GM21737 (cell line): Measurements from ENCODE around the gene GBF1.

Source experiments
- ATAC-seq: cut with Tn5 transposase; IDR thresholded peaks from one replicate; pipeline ENCODE4 v1.9.1; 2021; ENCODE audit warnings: mild to moderate bottlenecking, moderate library complexity; ENCODE audit not compliant: unreplicated experiment

The GBF1 gene

DNA sequence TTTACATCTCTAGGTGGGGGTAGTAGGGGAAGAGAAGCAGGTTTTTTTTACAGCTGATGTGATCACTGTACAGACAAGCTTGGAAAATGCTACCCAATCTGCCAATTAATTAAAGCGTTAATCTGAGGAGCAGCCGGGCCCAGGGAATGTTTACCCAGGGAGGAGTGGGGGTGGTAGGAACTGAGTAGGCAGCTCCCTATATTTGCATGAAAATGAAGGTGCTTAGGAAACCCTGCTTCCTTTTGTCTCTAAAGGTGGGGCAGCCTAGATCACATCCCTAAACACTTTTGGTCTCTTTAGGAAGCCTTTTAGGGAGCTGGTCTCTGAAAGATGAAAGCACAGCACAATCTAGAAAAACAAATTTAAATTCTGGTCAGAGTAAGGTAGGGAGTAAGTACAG is 97.1 kb downstream of the GBF1 start:
- ATAC-seq, result no peak

DNA sequence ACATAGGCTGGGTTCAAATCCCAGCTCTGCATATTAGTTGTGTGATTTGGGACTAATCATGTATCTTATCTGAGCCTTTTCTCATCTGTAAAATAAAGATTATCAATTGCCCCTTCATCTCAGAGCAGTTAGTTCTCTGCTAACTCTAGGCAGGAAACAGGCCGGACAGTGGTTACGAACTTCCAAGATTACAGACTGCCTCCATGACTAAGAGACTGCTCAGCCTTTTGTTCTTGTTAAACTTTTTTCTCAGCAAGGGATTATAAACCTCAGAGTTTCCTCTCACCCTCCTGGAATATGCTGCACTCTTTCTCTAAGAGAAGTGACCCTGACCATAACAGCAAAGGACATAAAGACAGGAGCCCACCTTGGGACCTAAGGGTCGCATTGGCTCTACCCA is 97.6 kb downstream of the GBF1 start:
- ATAC-seq, result no peak

DNA sequence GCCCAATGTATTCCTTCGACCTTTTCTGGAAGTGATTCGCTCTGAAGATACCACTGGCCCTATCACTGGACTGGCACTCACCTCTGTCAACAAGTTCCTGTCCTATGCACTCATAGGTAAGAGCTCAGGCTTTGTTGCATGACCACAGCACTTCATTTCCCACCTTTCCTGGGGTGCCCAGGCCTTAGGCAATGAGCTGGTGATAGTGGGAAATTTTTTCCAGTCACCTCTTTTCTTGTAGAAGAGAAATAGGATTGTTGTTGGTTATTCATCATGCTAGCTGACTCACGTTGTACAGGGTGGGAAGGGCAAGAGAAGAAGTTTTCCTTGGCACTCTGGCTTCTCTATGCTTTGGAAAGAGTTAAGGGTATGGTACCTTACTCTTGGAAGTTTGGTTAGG is 98.7 kb downstream of the GBF1 start:
- no peak for ATAC-seq

DNA sequence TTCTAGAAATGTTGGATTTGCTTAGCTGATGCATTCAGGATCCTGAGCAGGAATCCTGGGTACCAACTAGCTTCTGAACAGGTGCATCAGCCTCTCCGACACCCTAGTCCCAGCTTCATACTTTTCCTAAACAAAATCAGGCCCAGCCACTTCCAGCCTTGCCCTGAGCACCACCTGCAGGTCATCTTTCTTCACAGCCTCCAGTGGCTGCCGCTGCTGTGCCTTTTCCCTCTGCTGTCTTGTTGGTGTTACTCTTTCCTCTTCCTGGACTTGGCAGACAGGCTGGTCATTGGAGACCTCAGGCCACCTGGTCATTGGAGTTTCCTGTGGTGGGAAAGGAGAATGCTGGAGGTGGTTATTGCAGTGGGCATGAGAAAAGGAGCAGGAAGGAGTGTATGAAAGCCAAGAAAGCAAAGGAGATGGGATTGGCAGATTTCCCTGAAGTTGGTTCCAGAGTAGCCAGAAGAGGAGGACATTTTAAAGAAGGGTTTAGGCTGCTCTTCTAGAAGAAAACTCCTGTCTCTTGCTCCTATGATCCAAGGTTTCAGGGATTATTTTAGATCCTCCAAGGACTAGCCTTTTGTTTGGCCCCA is 102.0 kb downstream of the GBF1 start:
- no peak for ATAC-seq

DNA sequence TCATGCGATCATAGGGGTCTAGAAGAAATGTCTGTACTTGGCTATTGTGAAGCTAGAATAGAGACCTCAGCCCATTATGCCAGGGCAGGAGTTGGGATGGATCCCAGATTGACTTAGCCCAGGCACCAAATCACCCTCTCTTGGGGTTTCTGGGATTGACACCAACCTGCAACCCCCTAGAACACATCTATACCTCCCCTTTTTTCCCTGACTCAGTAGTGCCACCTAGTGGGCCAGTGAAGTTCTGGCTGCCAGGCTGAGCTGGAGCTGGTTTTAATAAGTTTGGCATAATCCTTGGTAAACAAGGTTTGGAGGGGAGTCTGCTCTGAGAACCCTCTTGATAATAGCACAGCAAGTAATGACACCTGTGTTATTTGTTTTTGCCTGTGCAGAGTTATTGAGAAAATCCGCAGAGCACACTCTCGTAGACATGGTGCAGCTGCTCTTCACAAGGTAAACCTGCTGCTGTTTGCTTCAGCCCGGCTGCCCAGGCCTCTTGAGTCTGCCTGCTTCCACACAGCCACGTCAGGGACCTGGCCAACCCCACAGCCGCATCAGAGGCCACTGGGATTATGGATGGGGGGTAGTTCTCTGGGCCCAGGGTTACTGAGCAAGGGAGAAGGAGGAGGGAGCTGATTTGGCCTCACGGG is 106.9 kb downstream of the GBF1 start:
- no peak for ATAC-seq

DNA sequence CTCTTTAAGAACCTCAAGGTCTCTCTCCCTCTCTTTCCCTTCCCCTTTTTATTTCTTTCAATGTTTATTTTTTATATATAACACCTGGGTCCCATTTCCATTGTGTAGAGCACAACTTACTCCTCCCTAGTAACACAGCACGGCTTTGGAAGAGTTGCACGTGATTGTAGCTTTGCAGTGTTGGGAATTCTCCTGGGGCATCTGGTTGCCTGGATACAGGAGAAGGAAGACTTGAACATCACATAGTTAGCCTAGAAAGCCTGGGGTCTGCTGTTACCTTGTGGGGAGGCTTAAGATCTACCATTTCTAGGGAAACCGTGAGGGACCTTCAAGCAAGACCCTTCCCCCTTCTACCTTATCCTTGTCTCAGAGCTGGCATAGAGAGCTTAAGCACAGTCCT is 109.1 kb downstream of the GBF1 start:
- no peak for ATAC-seq

DNA sequence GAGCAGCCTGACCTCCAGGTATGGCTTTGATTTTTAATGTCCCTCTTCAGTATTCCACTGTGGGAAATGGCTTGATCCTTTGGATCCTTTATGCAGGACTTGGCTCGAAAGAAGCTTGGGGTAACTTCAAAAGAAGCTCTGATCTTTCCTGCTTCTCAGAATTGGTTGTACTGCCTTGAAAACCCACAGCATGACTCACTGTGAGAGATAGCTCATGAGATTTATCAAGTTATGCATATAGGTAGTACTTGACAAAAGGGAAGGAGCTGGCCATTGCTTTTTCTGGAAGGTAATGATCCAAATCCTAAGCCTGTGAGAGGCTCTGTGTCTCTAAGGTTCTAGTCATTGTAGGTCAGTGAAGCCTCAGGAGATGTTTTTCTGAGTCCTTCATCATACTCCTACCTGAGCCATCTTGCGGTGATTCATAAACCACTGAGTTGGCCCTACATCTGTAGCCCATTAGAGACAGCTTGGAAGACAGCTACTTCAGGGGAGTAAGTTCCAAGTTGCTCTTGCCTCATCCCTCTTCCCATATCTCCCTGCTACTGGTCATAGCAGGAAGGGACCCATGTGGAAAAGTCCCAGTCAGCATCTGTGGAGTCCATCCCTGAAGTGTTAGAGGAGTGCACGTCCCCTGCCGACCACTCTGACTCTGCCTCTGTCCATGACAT is 113.5 kb downstream of the GBF1 start:
- no peak for ATAC-seq

DNA sequence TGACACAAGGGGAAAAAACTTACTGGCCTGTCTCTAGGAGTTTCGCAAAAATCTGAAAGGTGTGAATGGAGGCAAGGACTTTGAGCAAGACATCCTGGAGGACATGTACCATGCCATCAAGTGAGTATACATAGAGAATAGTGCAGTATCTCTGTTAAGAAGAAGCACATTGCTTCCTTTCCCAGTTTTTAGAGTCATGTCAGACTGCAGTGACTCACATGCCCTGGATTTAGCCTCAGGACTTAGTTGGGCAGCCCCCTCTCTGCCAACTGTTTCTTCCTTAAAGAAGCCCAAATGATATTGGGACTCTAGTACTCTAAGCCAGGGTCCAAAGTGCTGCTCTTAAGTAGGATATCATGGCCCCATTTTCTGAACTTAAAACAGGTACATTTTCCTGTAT is 122.1 kb downstream of the GBF1 start:
- no peak for ATAC-seq

DNA sequence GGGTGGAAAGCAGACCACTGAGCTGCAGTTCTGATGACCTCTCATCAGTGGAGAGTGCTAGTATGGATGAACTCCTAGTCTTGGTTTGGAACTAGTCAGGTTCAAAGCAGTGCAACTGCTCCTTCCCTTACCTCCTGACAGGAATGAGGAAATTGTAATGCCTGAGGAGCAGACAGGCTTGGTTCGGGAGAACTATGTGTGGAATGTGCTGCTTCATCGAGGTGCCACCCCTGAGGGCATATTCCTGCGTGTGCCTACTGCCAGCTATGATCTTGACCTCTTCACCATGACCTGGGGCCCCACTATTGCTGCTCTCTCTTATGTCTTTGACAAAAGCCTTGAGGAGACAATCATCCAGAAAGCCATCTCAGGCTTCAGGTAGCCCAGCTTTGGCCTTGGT is 122.7 kb downstream of the GBF1 start:
- ATAC-seq, result no peak

DNA sequence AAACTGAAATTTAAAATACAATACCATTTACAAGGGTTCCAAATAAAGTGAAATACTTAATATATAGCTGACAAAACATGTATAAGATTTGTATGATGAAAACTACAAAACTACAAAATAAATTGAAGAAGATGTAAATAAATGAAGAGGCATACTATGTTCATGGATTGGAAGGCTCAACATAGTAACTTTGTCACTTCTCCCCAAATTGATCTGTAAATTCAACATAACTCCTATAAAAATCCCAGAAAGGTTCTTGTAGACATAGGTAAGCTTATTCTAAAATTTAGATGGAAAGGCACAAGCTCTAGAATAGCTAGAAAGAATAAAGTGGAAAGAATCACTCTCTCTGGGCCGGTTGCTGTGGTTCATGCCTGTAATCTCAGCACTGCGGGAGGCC is 126.0 kb downstream of the GBF1 start:
- ATAC-seq, result no peak

DNA sequence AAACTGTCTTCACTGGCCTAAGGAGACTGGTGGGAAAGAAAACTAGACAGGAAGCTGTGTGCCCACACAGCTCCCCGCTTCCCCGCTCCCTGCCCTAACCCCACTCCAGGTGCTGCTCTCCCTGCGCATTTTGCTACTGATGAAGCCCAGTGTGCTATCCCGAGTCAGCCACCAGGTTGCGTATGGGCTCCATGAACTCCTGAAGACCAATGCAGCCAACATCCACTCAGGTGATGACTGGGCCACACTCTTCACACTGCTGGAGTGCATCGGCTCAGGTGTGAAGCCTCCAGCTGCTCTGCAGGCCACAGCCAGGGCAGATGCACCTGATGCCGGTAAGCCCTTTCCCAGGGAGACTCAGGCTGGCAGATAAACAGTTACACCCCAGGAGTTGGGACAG is 129.9 kb downstream of the GBF1 start:
- no peak for ATAC-seq

DNA sequence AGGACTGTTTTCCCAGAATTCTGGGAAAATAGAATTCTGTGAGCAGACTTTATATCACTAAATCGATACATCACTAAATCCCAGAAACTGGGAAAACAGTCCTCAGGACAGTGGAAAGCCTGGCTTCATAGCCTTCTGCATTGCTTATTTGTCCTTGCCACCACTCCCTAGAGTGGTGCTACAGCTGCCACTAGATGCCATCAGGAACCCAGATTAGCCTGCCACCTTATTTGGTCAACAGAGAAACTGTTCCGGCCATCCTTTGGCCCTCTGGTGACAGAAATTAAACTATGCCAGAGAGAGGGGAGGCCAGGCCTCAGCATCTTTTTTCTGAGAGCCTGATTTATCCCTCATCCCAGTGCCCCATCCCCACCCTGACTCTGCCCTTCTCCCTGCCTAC is 130.5 kb downstream of the GBF1 start:
- ATAC-seq, result no peak

DNA sequence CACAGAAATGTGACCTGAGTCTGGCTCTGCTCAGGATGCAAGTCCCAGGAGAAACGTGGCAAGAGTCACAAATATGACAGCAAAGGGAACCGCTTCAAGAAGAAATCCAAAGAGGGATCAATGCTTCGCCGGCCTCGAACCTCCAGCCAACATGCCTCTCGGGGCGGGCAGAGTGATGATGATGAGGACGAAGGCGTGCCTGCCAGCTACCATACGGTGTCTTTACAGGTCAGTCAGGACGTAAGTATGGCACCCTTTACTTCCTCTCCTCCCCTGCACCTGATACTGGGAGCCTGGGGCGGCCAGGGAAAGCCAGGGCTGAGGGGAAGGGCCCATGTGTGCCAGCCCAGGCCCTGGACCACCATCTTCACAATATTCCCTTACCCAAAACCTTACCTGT is 131.6 kb downstream of the GBF1 start:
- ATAC-seq, result no peak

DNA sequence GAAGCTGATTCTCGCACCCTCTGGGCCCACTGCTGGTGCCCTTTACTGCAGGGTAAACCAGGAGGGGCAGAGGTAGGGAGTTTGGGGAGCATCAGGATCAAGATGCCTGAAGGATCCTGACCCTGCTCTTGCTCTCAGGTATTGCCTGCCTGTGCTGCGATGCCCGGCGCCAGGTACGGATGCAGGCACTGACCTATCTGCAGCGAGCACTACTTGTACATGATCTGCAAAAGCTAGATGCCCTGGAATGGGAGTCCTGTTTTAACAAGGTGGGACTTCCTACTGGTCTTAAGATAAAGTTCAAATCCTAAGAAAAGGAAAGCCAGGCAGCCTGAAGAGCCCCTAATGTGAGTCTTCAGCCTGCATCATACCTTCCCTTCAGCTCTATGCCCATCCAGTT is 134.1 kb downstream of the GBF1 start:
- no peak for ATAC-seq

DNA sequence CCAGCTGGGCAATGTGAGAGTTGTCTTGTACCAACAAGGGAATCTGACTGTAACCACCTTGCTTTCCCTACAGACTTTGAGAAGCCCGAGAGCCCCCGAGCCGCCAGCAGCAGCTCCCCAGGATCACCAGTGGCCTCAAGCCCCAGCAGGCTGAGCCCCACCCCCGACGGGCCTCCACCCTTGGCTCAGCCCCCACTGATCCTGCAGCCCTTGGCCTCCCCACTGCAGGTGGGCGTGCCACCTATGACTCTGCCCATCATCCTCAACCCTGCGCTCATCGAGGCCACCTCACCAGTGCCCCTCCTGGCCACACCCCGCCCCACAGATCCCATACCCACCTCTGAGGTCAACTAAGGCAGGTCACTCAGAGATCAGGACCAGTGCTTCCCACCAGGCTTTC is 136.7 kb downstream of the GBF1 start:
- ATAC-seq, result no peak

DNA sequence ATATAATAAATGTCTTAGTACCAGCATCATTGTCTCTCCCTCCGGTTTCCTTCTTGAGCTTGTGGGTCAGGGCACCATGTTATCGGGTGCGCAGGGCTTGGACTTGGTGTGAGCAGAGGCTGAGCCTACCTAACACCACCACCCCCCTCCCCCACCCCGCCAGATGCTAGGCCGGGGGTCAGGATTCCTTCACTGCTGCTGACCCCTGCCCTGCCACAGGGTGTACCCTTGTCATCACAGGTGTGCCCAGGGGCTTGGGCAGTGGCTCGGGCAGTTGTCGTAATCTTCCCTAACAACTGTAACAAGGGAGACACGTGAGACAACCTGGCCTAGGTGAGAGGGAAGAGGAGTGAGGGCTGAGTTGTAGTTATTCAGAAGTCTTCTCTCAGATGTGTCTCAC is 137.5 kb downstream of the GBF1 start:
- no peak for ATAC-seq

DNA sequence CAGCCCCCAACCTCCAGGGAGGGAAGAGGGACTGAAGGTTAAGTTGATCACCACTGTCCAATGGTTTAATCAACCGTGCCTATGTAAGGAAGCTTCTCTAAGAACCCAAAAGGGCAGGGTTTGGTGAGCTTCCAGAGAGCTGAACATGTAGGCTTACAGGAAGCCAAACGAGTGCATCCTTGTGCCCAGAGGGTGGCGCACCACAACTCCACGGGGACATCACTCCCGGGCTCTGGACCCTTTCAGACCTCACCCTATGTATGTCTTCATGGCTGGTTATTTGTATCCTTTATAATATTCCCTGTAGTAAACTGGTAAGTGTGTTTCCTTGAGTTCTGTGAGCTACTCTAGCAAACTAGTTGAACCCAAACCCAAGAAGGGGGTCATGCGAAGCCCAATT is 138.7 kb downstream of the GBF1 start:
- no peak for ATAC-seq

DNA sequence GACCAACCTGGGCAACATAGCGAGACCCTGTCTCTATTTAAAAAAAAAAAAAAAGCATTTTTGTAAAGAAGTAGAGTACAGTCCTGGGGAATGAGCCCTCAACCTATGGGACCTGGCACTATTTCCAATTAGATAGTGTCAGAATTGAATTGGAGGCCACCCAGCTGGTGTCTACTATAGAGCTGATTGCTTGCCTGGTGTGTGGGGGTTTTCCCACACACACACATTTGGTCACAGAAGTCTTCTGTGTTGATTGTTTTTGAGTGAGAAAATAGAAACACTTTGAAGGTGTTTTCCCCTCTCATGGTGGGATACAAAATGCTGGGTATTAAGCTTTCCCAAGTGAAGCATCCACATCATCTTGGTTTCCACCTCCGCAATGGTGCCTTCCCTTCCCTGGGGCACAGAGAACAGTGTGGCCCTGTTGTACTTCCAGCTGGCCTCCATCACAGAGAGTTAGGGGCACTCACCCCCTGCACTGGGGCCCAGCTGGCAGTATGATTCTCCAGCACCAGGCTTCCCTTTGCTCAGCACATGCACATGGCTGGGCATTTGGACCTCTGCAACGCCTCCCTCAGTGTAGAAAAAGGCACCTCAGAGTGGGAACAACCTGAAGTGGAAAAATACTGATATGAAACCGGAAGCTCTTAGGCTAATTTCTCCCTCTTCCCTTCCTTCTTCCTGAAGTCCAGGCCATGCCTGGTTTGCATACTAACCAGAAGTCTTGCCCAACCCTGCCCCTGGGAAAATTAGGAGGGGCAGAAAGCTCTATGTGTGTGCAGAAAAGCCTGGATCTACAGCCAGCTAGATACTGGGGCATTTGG is 139.5 kb downstream of the GBF1 start:
- ATAC-seq, result no peak

DNA sequence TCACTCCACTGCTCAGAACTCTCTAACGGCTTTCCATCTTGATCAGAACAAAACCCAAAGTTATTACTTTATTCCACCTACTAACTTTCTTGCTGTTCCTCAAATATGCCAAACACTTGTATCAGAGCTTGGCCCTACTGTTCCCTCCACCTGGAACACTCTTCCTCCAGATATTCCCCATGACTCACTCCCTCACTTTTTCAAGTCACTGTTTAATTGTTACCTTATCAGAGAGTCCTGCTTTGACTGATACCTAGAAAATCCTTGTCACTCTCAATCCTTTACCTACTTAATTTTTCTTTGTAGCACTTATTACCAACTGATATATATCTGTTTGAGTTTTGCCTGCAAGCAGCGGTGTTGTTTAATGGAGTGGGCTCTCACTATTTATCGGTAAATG is 144.6 kb downstream of the GBF1 start:
- no peak for ATAC-seq

DNA sequence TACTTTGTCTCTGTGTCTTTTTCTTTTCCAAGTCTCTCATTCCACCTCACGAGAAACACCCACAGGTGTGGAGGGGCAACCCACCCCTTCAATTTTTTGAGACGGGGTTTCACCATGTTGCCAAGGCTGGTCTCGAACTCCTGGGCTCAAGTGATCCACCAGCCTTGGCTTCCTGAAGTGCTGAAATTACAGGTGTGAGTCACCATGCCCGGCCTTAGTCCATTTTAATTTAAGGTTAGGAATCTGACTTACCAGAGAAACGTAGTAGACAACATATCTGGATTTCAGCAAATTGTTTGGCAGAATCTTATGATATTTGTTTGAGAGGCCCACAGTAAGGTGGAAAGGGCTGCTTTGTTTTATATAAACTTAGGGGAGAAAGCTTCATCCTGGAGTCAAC is 147.0 kb downstream of the GBF1 start:
- no peak for ATAC-seq

DNA sequence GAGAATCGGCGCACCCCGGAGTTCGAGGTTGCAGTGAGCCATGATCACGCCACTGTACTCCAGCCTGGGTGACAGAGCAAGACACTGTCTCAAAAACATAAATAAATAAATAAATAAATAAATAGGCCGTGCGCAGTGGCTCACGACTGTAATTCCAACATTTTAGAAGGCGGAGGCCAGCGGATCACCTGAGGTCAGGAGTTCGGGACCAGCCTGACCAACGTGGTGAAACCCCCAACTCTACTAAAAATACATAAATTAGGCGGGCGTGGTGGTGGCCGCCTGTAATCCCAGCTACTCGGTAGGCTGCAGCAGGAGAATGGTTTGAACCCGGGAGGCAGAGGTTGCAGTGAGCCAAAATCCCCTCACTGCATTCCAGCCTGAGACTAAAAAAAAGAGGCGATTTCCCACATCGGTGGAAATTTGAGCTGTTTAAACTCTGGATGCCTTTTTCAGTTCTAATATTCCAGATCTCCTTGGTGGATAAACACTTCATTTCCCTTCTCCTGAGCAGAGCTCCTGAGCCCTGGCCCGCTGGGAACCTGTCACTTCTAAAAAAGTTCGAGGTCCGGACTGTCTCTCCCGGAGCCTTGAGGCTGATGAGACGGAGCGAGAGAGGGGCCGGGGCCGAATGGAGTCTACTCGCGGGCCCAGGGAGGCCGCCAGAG is 148.2 kb downstream of the GBF1 start:
- no peak for ATAC-seq
